ENCODE data around the gene RRAGA.

GRCh38 chr9:19000133-19000532, 49.1 kb upstream of the RRAGA start:
- TF ChIP-seq POLR2A (IDR thresholded peaks at IDR 0.05; ENCODE audit: low read depth, low read length) (no peak), CTCF (IDR thresholded peaks at IDR 0.05; ENCODE audit: extremely low read depth in 1 of 2, insufficient read depth in 1 of 2, low read depth in 1 of 2, low read length in 2 of 2) (no peak), EZH2 (IDR thresholded peaks at IDR 0.05; ENCODE audit: borderline replicate concordance, low read depth, low read length, severe bottlenecking) (no peak), MAX (IDR thresholded peaks at IDR 0.05; ENCODE audit: insufficient read depth, insufficient read length) (no peak), GATA2 (IDR thresholded peaks at IDR 0.05; ENCODE audit: insufficient read depth, insufficient read length, low read depth, low read length) (no peak)
